Smooth muscle cell of the brain vasculature (primary cell): ENCODE results near the gene TYW5.
"Not testable (repeated sequence)": the region's sequence is repeated elsewhere in the genome, so short reads cannot be mapped to it uniquely, and the experiment has no call there.

Experiments used
- DNase-seq: peaks from one replicate; pipeline ENCODE4 v3.0.0-alpha.2; 2012; ENCODE audit warnings: low read depth, low spot score

Gene TYW5

DNA sequence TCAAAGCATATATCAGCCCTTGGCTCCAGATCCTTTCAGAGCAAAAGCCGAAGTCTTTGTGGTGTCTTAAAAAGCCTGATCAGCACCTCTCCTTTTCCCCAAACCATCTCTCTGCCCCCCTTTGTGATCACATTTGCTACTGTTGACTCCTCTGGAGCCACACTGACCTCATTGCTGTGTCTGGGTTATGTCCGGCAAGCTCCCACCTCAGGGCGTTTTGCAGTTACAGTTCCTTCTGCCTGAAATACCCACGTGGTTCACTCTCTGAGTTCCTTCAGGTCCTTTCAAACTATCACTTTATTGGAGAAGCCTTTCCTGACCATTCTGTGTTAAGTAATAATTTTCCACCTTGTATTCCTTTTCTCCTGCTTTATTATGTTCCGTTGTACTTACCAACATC, 32.4 kb downstream of the TYW5 start:
- DNase-seq = no peak

GRCh38 chr2:199916980-199917379, 38.3 kb downstream of the TYW5 start:
- no peak for DNase-seq

GRCh38 chr2:199914372-199914958, 40.8 kb downstream of the TYW5 start:
- DNase-seq = no peak

DNA sequence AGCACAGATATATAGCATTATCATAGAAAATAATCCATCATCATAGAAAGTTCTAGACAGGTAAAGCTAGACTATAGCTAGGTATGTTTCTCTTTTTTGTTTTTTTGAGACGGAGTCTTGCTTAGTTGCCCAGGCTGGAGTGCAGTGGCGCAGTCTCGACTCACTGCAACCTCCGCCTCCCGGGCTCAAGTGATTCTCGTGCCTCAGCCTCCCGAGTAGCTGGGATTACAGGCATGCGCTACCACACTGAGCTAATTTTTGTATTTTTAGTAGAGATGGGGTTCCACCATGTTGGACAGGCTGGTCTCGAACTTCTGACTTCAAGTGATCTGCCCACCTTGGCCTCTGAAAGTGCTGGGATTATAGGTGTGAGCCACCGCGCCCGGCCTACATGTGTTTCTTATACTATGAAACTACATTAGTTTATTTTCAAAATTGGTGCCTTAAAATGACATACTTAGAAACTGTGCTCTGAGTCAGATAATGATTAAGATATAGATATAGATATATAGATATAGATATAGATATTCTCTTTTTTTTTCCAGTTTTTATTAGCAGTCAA, 42.7 kb downstream of the TYW5 start:
- not testable (repeated sequence) for DNase-seq

GRCh38 chr2:199911877-199912161, 43.5 kb downstream of the TYW5 start:
- DNase-seq = peak; percentile 3

GRCh38 chr2:199911052-199911876, 44.0 kb downstream of the TYW5 start, which contains the start of gene C2orf69:
TSS of gene C2orf69 (plus strand) at chr2:199911293. CDS start at chr2:199911439, 146 bp downstream.
- DNase-seq = peak; percentile 96

- no peak for DNase-seq
Observed at GRCh38 chr2:199910338-199911051, 44.8 kb downstream of the TYW5 start.

DNA sequence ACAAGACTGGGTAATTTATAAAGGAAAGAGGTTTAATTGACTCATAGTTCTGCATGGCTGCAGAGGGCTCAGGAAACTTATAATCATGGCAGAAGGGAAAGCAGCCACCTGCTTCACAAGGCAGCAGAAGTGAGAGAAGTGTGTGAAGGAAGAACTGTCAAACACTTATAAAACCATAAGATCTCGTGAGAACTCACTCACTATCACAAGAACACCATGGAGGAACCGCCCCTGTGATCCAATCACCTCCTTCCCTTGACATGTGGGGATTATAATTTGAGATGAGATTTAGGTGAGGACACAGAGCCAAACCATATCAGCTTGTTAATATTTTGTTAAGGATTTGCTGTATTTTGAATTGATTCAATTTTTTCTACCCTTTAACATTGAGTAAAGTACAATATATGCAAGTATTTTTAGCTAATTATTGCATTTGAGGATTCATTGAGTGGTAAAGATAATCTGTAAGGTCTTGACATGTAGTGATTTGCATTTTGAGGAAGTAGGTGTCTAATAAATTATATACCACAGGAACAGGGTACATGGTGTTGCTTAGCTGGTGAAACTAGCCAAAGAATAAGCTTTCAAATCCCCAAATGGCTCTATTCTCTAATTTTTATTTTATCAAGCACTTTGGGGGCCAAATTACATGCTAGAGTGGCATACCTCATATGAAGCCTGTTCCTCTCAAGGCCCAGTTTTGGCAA, 48.1 kb downstream of the TYW5 start:
- no peak for DNase-seq

DNA sequence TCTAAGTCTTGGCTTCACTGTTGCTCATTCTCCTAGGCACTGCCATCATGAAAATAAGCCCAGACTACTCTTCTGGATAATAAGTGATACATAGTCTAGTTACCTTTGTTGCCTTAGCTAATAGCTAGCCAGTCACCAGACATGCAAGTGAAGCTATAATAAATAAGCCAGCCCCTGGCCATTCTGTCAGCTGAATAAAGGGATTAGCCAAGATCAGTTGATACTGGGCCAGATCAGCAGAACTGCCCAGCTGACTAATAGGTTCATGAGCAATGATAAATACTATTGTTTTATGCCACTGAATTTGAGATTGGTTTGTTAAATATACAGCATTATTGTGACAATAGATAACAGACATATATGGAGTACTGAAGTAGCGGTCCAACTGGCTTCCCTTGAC, 52.2 kb downstream of the TYW5 start:
- DNase-seq = no peak

GRCh38 chr2:199902486-199903110, 52.7 kb downstream of the TYW5 start:
- DNase-seq = no peak

- no peak for DNase-seq
Observed at GRCh38 chr2:199901942-199902341, 53.3 kb downstream of the TYW5 start.

- no peak for DNase-seq
Observed at GRCh38 chr2:199896617-199897016, 58.7 kb downstream of the TYW5 start.

DNA sequence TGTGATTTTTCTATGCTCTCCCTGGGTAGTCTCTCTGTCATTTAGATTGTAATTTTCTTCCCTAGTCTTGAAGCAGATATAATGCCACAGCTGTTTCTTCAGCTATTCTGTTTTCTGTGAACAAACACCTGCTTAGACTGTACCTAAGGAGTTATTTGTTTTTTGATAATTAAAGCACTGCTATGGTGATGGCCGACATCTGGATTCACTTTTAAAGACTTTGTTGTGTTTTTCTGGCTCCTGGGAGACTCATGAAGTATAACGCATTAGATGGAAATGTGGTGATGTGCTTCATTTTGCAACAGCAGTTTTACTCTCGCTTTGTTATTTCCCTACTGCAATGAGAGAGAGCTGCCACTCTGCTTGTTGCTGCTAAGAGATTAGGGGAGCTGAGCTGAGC, 59.9 kb downstream of the TYW5 start:
- DNase-seq = no peak

DNA sequence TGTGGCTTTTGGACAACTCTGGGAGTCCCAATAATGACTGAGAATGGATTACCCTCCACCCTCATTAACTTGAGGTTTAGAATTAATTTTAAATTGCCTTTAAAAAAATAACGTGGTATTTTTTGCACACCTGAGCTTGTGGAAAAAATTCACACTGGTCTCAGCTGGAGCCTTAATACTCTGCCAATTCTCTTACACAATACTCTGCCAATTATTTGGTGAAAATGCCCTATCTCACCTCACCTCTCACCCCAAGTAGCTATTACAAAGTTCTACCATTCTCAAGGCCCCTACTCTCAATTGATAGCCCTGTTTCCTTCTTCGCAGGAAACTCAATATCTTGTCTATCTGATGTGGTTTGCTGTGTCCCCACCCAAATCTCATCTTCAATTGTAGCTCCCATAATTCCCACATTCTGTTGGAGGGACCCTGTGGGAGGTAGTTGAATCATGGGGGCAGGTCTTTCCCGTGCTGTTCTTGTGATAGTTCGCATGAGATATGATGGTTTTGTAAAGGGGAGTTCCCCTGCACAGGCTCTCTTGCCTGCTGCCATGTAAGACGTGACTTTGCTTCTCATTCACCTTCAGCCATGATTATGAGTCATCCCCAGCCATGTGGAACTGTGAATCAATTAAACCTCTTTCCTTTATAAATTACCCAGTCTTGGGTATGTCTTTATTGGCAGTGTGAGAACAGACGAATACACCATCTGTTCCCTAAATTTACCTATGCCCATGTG, 71.6 kb downstream of the TYW5 start:
- DNase-seq = no peak

GRCh38 chr2:199882667-199883066, 72.6 kb downstream of the TYW5 start:
- no peak for DNase-seq
